Heart right ventricle (tissue), 16 donors: ENCODE measurements around the gene SMCO4. TPM values are rescaled to one million over a fixed set of nuclear protein-coding genes. Genes with fewer than 3 reads are reported as not detected.
"Not testable (repeated sequence)": the region's sequence is repeated elsewhere in the genome, so short reads cannot be mapped to it uniquely, and the experiment has no call there.

Experiments
- ATAC-seq, 8 donors: fragments of 200-7000 bp; cut with Tn5 transposase; one replicate each; pipeline ENCODE4 v1.9.1; 2020; ENCODE audit warnings: mild to moderate bottlenecking in 8 of 8, moderate library complexity in 8 of 8, moderate number of reproducible peaks in 1 of 8
- DNase-seq, 2 donors: peaks; one replicate each; pipeline ENCODE4 v3.0.0-alpha.2; 2020
- H3K27ac ChIP-seq, 10 donors: fragments of 200-600 bp; sonication (generic) in 2 of 10; one replicate each; pipeline versions ENCODE4 v1.5.0 to v1.8.0; 2020 to 2022; ENCODE audit warnings: mild to moderate bottlenecking in 3 of 10
- H3K27me3 ChIP-seq, 7 donors: fragments of 200-600 bp; one replicate each; pipeline ENCODE4 v1.8.0; 2021 to 2022; ENCODE audit warnings: mild to moderate bottlenecking in 2 of 7
- H3K36me3 ChIP-seq, 9 donors: fragments of 200-600 bp; sonication (generic) in 1 of 9; one replicate each; pipeline versions ENCODE4 v1.5.0 to v1.8.0; 2020 to 2022; ENCODE audit warnings: mild to moderate bottlenecking in 2 of 9
- H3K4me1 ChIP-seq, 9 donors: fragments of 200-600 bp; sonication (generic) in 1 of 9; one replicate each; pipeline versions ENCODE4 v1.5.0 to v1.8.0; 2020 to 2022; ENCODE audit warnings: mild to moderate bottlenecking in 4 of 9
- H3K4me3 ChIP-seq, 10 donors: fragments of 200-600 bp; sonication (generic) in 2 of 10; one replicate each; pipeline versions ENCODE4 v1.5.0 to v1.8.0; 2020 to 2022; ENCODE audit warnings: mild to moderate bottlenecking in 7 of 10, moderate library complexity in 2 of 10
- H3K9me3 ChIP-seq, 11 donors: fragments of 200-600 bp in 10 of 11; sonication (generic) in 2 of 11; one replicate each; pipeline versions ENCODE4 v1.5.0 to v1.8.0; 2013 to 2022; ENCODE audit warnings: mild to moderate bottlenecking in 2 of 11, control low read depth in 1 of 11, moderate library complexity in 1 of 11
- CTCF ChIP-seq, 9 donors: fragments of 200-600 bp; sonication (generic) in 2 of 9; IDR thresholded peaks; one replicate each; pipeline versions ENCODE4 v1.5.0 to v1.8.0; 2021 to 2022; ENCODE audit warnings: antibody characterized with exemption in 9 of 9, mild to moderate bottlenecking in 5 of 9, moderate library complexity in 1 of 9
- WGBS, 2 donors: extraction: QIAGEN DNeasy Blood & Tissue Kit; methylation state at CpG; one replicate each; pipeline ENCODE4 v1.1.7; 2013; ENCODE audit warnings: inconsistent platforms in 1 of 2; 5-methylcytosine and 5-hydroxymethylcytosine counted together
- intact Hi-C, 10 donors: fragments of 100-400 bp; cut with DNase I; formaldehyde crosslinking; loops; one replicate each; pipeline versions ENCODE4 v1.11.1 to v1.14.2; 2022
- polyA plus RNA-seq, 2 donors: library from polyadenylated mRNA; stranded (reverse); fragments of 200-250 nt; gene quantifications; one replicate each; pipeline ENCODE4 v1.2.3, GENCODE V29; 2013
- total RNA-seq, 10 donors: library from RNA; stranded (reverse); fragmentation: NEBNext Ultra II Directional in 3 of 10; extraction: Animal tissue kit (Norgen Biotek cat#: 25700) in 3 of 10; gene quantifications; one replicate each; pipeline versions ENCODE4 v1.2.1 to v1.2.4, GENCODE V29; 2021 to 2023
- donor health status: Arrhythmogenic right ventricular cardiomyopathy.
- donor health status: ischemic (EF 13 %, LVEDD 7.1; RV severe dilation, severe dysfunction).
- donor health status: healthy with polysubstance abuse.
- donor health status: DM: no; HTN: yes; CAD: no.
- donor health status: DM: no; HTN: no; CAD: no.
- donor health status: ischemic (EF 25% LVEDD 6.9; RV normal size, moderate dysfunction).
- donor health status: ischemic (EF 25% LVEDD 5.7; RV mildly dilated, moderate dysfunction).
- donor health status: healthy.
- donor health status: DM: yes; HTN: yes; CAD: no.
- donor health status: Ischemic cardiomyopathy.
- donor health status: ischemic (EF 35%, LVEDD 5.7; RV mildly dilated, moderate dysfunction).
- donor health status: nonischemic (EF 11% LVEDD 7.7; RV severe dilation, severe dysfunction).
- donor health status: DM: yes; HTN: yes; CAD: no.
- donor health status: PGD.
- donor health status: ischemic (EF 29% LVEDD 5.4; RV normal size, mild dysfunction).
- donor health status: nonischemic (EF 23%, LVEDD 6.1; RV moderate dilation, normal function).

SMCO4 gene
- total and polyA plus RNA-seq, 12 donors = 23.1 to 85.5 (median 44.8) TPM

GRCh38 chr11:93579187-93579751, 36.1 kb upstream of the SMCO4 start:
- intact Hi-C loops = no loop called here
- no peaks in the 10 kb centered on the region for H3K36me3 ChIP-seq
- TF ChIP-seq CTCF (IDR thresholded peaks at IDR 0.05) = no peak
- H3K9me3 ChIP-seq = peaks cover 0 to 14% (median 0%) of the 10 kb centered on the region in 11 donors
- ATAC-seq = no peak
- H3K27ac ChIP-seq = no peak overlapping the region
- no peak overlapping the region for H3K4me3 ChIP-seq
- no peak for DNase-seq
- H3K27me3 ChIP-seq = peaks cover 0 to 4% (median 0%) of the 10 kb centered on the region in 7 donors
- H3K4me1 ChIP-seq = no peaks in the 10 kb centered on the region
- WGBS, 2 donors = 92 to 98% methylated on average over 2 of the region's 2 CpGs

- no peak for DNase-seq
- no peaks in the 10 kb centered on the region for H3K27me3 ChIP-seq
- WGBS, 2 donors = 87% methylated on average over 1 of the region's 1 CpG
- H3K4me3 ChIP-seq = no peak overlapping the region
- H3K36me3 ChIP-seq = no peaks in the 10 kb centered on the region
- H3K9me3 ChIP-seq = peaks cover 0 to 14% (median 0%) of the 10 kb centered on the region in 11 donors
- intact Hi-C loops = no loop called here
- no peak for TF ChIP-seq CTCF (IDR thresholded peaks at IDR 0.05)
- H3K27ac ChIP-seq = no peak overlapping the region
- H3K4me1 ChIP-seq = no peaks in the 10 kb centered on the region
- no peak for ATAC-seq
Measured at GRCh38 chr11:93577286-93577685, 34.1 kb upstream of the SMCO4 start.

- WGBS, 2 donors = 81 to 86% methylated on average over 4 of the region's 4 CpGs
- H3K4me3 ChIP-seq, H3K27me3 ChIP-seq, intact Hi-C loops, DNase-seq, H3K27ac ChIP-seq, H3K36me3 ChIP-seq, ATAC-seq, H3K4me1 ChIP-seq: not testable (repeated sequence)
- peaks cover 0 to 14% (median 0%) of the 10 kb centered on the region in 11 donors for H3K9me3 ChIP-seq
Measured at GRCh38 chr11:93576870-93577269, 33.7 kb upstream of the SMCO4 start.

- no peaks in the 10 kb centered on the region for H3K27me3 ChIP-seq
- ATAC-seq = no peak
- WGBS, 2 donors = 91 to 93% methylated on average over 2 of the region's 2 CpGs
- H3K27ac ChIP-seq = no peak overlapping the region
- no peaks in the 10 kb centered on the region for H3K36me3 ChIP-seq
- no peak overlapping the region for H3K4me3 ChIP-seq
- H3K9me3 ChIP-seq = peaks cover 0 to 13% (median 0%) of the 10 kb centered on the region in 11 donors
- no peak for DNase-seq
- no peak for TF ChIP-seq CTCF (IDR thresholded peaks at IDR 0.05)
- peaks cover 0 to 9% (median 0%) of the 10 kb centered on the region in 9 donors for H3K4me1 ChIP-seq
- intact Hi-C loops = no loop called here
Measured at GRCh38 chr11:93574638-93575220, 31.5 kb upstream of the SMCO4 start.

GRCh38 chr11:93573184-93573583, 30.0 kb upstream of the SMCO4 start:
- peaks cover 0 to 9% (median 0%) of the 10 kb centered on the region in 9 donors for H3K4me1 ChIP-seq
- TF ChIP-seq CTCF (IDR thresholded peaks at IDR 0.05) = no peak
- H3K27me3 ChIP-seq = no peaks in the 10 kb centered on the region
- peaks cover 0 to 3% (median 0%) of the 10 kb centered on the region in 11 donors for H3K9me3 ChIP-seq
- no peak overlapping the region for H3K4me3 ChIP-seq
- WGBS, 2 donors = 61 to 81% methylated on average over 1 of the region's 1 CpG
- H3K27ac ChIP-seq = no peak overlapping the region
- no peak for DNase-seq
- no peak for ATAC-seq
- intact Hi-C loops = no loop called here
- H3K36me3 ChIP-seq = no peaks in the 10 kb centered on the region
